HEK293 (cell line): ENCODE results near the gene SENP7.

Source experiments
- SETDB1 ChIP-seq: IDR thresholded peaks from one replicate; pipeline ENCODE4 v1.6.1; 2017; ENCODE audit warnings: mild to moderate bottlenecking, low read length, moderate library complexity, mixed read lengths; ENCODE audit not compliant: insufficient read length
- ZNF248 ChIP-seq: fragments of 450-650 bp; formaldehyde crosslinking; IDR thresholded peaks from 2 replicates; pipeline ENCODE4 v1.5.1; 2017; ENCODE audit warnings: missing biosample characterization, missing genetic modification characterization
- ZNF274 ChIP-seq, 2 experiments: fragments of 200-500 bp in 1 of 2; fragments of 450-650 bp in 1 of 2; sonication (Bioruptor generic) in 1 of 2; formaldehyde crosslinking in 1 of 2; IDR thresholded peaks; 2 replicates each; pipeline versions ENCODE4 v1.5.1 to v1.6.1; 2014 to 2016; ENCODE audit warnings: borderline replicate concordance in 1 of 2, inconsistent platforms in 1 of 2, low read length in 1 of 2, missing biosample characterization in 1 of 2, missing genetic modification characterization in 1 of 2
- ZNF555 ChIP-seq: fragments of 450-650 bp; formaldehyde crosslinking; conservative IDR thresholded peaks from 2 replicates; pipeline ENCODE4 v1.5.1; 2017; ENCODE audit warnings: missing biosample characterization, mild to moderate bottlenecking, missing genetic modification characterization, inconsistent platforms
- TF ChIP-seq, protein P1 (sequence below): fragments of 450-650 bp; formaldehyde crosslinking; IDR thresholded peaks from 2 replicates; pipeline ENCODE4 v1.5.1; 2016; ENCODE audit warnings: missing biosample characterization, missing genetic modification characterization
- TF ChIP-seq, protein P2 (sequence below): fragments of 450-650 bp; formaldehyde crosslinking; IDR thresholded peaks from 2 replicates; pipeline ENCODE4 v1.5.1; 2016; ENCODE audit warnings: missing biosample characterization, missing genetic modification characterization

DNA sequence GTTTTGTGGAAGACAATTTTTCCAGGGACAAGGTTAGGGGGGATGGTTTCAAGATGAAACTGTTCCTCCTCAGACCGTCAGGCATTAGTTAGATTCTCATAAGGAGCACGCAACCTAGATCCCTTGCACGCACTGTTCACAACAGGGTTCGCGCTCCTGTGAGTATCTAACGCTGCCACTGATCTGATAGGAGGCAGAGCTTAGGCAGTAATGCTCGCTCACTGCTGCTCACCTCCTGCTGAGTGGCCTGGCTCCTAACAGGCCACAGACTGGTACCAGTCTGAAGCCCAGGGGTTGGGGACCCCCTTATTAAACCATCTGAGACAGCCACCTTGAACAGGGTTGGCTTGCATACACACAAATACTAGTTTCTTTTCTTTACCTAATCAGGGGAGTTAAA lies 179.1 kb downstream of the SENP7 start:
- TF ChIP-seq ZNF274 (IDR thresholded peaks at IDR 0.05; ENCODE audit: low read length) (no peak), ZNF274 (tag by site-specific recombination; IDR thresholded peaks at IDR 0.05; ENCODE audit: borderline replicate concordance) (no peak), ZNF555 (no peak), SETDB1 (no peak), ZNF248 (tag by site-specific recombination) (no peak)
- TF ChIP-seq, protein P1, sequence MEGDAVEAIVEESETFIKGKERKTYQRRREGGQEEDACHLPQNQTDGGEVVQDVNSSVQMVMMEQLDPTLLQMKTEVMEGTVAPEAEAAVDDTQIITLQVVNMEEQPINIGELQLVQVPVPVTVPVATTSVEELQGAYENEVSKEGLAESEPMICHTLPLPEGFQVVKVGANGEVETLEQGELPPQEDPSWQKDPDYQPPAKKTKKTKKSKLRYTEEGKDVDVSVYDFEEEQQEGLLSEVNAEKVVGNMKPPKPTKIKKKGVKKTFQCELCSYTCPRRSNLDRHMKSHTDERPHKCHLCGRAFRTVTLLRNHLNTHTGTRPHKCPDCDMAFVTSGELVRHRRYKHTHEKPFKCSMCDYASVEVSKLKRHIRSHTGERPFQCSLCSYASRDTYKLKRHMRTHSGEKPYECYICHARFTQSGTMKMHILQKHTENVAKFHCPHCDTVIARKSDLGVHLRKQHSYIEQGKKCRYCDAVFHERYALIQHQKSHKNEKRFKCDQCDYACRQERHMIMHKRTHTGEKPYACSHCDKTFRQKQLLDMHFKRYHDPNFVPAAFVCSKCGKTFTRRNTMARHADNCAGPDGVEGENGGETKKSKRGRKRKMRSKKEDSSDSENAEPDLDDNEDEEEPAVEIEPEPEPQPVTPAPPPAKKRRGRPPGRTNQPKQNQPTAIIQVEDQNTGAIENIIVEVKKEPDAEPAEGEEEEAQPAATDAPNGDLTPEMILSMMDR (tag by site-specific recombination), result no peak
- TF ChIP-seq, protein P2, sequence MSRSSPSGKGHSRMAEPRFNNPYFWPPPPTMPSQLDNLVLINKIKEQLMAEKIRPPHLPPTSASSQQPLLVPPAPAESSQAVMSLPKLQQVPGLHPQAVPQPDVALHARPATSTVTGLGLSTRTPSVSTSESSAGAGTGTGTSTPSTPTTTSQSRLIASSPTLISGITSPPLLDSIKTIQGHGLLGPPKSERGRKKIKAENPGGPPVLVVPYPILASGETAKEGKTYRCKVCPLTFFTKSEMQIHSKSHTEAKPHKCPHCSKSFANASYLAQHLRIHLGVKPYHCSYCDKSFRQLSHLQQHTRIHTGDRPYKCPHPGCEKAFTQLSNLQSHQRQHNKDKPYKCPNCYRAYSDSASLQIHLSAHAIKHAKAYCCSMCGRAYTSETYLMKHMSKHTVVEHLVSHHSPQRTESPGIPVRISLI (tag by site-specific recombination), result no peak
